ENCODE measurements around the gene SHC3. TPM values are rescaled to one million over a fixed set of nuclear protein-coding genes. Genes with fewer than 3 reads are reported as not detected.

Gene SHC3
- total RNA-seq, 4 donors from 2014 or later: 2.2 to 4.0 (median 3.1) TPM

GRCh38 chr9:89135591-89136166, 42.9 kb downstream of the SHC3 start:
- Histone ChIP-seq H3K9me3 (no peaks in the 10 kb centered on the region), H3K4me3 (no peak overlapping the region), H3K27ac (replicated peaks in 1 of 4) (no peak overlapping the region), H3K36me3 (no peaks in the 10 kb centered on the region), H3K4me1 (peaks cover 4 to 24% (median 17%) of the 10 kb centered on the region in 4 donors), H3K27me3 (no peaks in the 10 kb centered on the region)
- DNase-seq (ENCODE audit: extremely low spot score): no peak
- TF ChIP-seq EP300 (IDR thresholded peaks at IDR 0.05) (no peak), POLR2AphosphoS5 (IDR thresholded peaks at IDR 0.05) (no peak), POLR2A (IDR thresholded peaks at IDR 0.05; ENCODE audit: low read depth) (no peak)
- TF ChIP-seq, protein P1, sequence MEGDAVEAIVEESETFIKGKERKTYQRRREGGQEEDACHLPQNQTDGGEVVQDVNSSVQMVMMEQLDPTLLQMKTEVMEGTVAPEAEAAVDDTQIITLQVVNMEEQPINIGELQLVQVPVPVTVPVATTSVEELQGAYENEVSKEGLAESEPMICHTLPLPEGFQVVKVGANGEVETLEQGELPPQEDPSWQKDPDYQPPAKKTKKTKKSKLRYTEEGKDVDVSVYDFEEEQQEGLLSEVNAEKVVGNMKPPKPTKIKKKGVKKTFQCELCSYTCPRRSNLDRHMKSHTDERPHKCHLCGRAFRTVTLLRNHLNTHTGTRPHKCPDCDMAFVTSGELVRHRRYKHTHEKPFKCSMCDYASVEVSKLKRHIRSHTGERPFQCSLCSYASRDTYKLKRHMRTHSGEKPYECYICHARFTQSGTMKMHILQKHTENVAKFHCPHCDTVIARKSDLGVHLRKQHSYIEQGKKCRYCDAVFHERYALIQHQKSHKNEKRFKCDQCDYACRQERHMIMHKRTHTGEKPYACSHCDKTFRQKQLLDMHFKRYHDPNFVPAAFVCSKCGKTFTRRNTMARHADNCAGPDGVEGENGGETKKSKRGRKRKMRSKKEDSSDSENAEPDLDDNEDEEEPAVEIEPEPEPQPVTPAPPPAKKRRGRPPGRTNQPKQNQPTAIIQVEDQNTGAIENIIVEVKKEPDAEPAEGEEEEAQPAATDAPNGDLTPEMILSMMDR (IDR thresholded peaks at IDR 0.05): no peak
- intact Hi-C loops (cut with DNase I): no loop called here
- 95% methylated on average over 3 of the region's 3 CpGs for WGBS

GRCh38 chr9:89134709-89135108, 43.9 kb downstream of the SHC3 start:
- Histone ChIP-seq H3K36me3 (no peaks in the 10 kb centered on the region), H3K9me3 (no peaks in the 10 kb centered on the region), H3K4me3 (no peak overlapping the region), H3K4me1 (peaks cover 4 to 24% (median 17%) of the 10 kb centered on the region in 4 donors), H3K27me3 (no peaks in the 10 kb centered on the region), H3K27ac (replicated peaks in 1 of 4) (no peak overlapping the region)
- WGBS: 91% methylated on average over 1 of the region's 1 CpG
- intact Hi-C loops (cut with DNase I): no loop called here
- DNase-seq (ENCODE audit: extremely low spot score): no peak
- TF ChIP-seq POLR2AphosphoS5 (IDR thresholded peaks at IDR 0.05) (no peak), POLR2A (IDR thresholded peaks at IDR 0.05; ENCODE audit: low read depth) (no peak), EP300 (IDR thresholded peaks at IDR 0.05) (no peak)
- TF ChIP-seq, protein P1 (IDR thresholded peaks at IDR 0.05): no peak

DNA sequence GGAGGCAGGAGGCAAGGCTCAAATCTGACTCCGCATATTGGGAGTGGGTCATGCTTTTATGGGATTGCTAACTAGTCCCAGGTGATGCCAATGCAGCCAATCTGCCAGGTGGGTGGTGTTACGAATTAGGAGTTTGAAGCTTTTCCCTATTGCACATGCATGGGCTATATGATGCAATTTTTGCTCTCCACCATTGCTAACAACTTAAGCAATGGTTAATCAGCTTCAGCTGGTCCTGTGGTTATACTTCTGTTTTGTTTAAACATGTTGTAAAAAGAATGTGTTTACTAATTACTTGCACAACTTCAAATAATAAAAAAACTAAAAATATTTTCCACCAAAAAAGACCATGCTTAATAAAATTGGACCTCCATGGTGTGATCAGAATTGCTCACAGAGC, 55.7 kb downstream of the SHC3 start:
- intact Hi-C loops (cut with DNase I): no loop called here
- H3K36me3 ChIP-seq: no peaks in the 10 kb centered on the region
- 88% methylated on average over 2 of the region's 2 CpGs for WGBS
- no peak overlapping the region for H3K4me3 ChIP-seq
- H3K27me3 ChIP-seq: no peaks in the 10 kb centered on the region
- no peak for DNase-seq (ENCODE audit: extremely low spot score)
- TF ChIP-seq, protein P1 (IDR thresholded peaks at IDR 0.05): no peak
- TF ChIP-seq POLR2AphosphoS5 (IDR thresholded peaks at IDR 0.05): no peak
- TF ChIP-seq POLR2A (IDR thresholded peaks at IDR 0.05; ENCODE audit: low read depth): no peak
- TF ChIP-seq EP300 (IDR thresholded peaks at IDR 0.05): no peak
- no peak overlapping the region for H3K27ac ChIP-seq (replicated peaks in 1 of 4)
- H3K9me3 ChIP-seq: peaks cover 0 to 4% (median 0%) of the 10 kb centered on the region in 4 donors
- no peaks in the 10 kb centered on the region for H3K4me1 ChIP-seq

- Histone ChIP-seq H3K27ac (replicated peaks in 1 of 4) (no peak overlapping the region), H3K27me3 (no peaks in the 10 kb centered on the region), H3K36me3 (no peaks in the 10 kb centered on the region), H3K4me1 (no peaks in the 10 kb centered on the region), H3K9me3 (peaks cover 0 to 4% (median 0%) of the 10 kb centered on the region in 4 donors), H3K4me3 (no peak overlapping the region)
- intact Hi-C loops (cut with DNase I): no loop called here
- TF ChIP-seq POLR2AphosphoS5 (IDR thresholded peaks at IDR 0.05) (no peak), EP300 (IDR thresholded peaks at IDR 0.05) (no peak), POLR2A (IDR thresholded peaks at IDR 0.05; ENCODE audit: low read depth) (no peak)
- TF ChIP-seq, protein P1 (IDR thresholded peaks at IDR 0.05): no peak
- DNase-seq (ENCODE audit: extremely low spot score): no peak
- 97% methylated on average over 3 of the region's 3 CpGs for WGBS
Observed at GRCh38 chr9:89120704-89121103, 57.9 kb downstream of the SHC3 start.

DNA sequence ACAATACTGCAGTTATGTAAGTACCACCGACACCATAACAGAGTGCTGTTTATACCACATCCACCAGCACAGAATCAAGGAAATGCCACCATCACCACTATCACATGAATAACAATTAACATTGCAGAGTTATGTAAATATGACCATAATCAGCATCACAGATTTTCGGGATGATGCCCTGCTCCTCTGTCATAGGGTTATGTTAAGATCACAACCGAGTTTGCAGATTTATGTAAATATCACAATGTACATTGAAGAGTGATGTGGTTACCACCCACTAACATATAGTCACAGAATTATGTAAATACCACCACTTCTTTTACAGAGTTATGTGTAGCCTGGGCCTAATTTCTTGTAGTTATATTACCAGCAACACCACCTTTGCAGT, 61.8 kb downstream of the SHC3 start:
- no peak overlapping the region for H3K4me3 ChIP-seq
- no peaks in the 10 kb centered on the region for H3K4me1 ChIP-seq
- intact Hi-C loops (cut with DNase I): no loop called here
- TF ChIP-seq EP300 (IDR thresholded peaks at IDR 0.05) (no peak), POLR2A (IDR thresholded peaks at IDR 0.05; ENCODE audit: low read depth) (no peak), POLR2AphosphoS5 (IDR thresholded peaks at IDR 0.05) (no peak)
- TF ChIP-seq, protein P1 (IDR thresholded peaks at IDR 0.05): no peak
- H3K27ac ChIP-seq (replicated peaks in 1 of 4): no peak overlapping the region
- WGBS: 90% methylated on average over 3 of the region's 3 CpGs
- no peak for DNase-seq (ENCODE audit: extremely low spot score)
- H3K36me3 ChIP-seq: no peaks in the 10 kb centered on the region
- peaks cover 0 to 4% (median 0%) of the 10 kb centered on the region in 4 donors for H3K9me3 ChIP-seq
- H3K27me3 ChIP-seq: no peaks in the 10 kb centered on the region
